Activated gamma-delta T cell (primary cell): Measurements from ENCODE around the gene NEFH.
"Not testable (repeated sequence)": the region's sequence is repeated elsewhere in the genome, so short reads cannot be mapped to it uniquely, and the experiment has no call there.

ENCODE experiments used
- DNase-seq: peaks from one replicate; lab custom pipeline; 2025; lab: John Stamatoyannopoulos, UW
- total RNA-seq, 2 donors: gene quantifications; one replicate each; lab custom pipeline; 2026; lab: John Stamatoyannopoulos, UW

NEFH gene, protein sequence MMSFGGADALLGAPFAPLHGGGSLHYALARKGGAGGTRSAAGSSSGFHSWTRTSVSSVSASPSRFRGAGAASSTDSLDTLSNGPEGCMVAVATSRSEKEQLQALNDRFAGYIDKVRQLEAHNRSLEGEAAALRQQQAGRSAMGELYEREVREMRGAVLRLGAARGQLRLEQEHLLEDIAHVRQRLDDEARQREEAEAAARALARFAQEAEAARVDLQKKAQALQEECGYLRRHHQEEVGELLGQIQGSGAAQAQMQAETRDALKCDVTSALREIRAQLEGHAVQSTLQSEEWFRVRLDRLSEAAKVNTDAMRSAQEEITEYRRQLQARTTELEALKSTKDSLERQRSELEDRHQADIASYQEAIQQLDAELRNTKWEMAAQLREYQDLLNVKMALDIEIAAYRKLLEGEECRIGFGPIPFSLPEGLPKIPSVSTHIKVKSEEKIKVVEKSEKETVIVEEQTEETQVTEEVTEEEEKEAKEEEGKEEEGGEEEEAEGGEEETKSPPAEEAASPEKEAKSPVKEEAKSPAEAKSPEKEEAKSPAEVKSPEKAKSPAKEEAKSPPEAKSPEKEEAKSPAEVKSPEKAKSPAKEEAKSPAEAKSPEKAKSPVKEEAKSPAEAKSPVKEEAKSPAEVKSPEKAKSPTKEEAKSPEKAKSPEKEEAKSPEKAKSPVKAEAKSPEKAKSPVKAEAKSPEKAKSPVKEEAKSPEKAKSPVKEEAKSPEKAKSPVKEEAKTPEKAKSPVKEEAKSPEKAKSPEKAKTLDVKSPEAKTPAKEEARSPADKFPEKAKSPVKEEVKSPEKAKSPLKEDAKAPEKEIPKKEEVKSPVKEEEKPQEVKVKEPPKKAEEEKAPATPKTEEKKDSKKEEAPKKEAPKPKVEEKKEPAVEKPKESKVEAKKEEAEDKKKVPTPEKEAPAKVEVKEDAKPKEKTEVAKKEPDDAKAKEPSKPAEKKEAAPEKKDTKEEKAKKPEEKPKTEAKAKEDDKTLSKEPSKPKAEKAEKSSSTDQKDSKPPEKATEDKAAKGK
- total RNA-seq, result 0.92 to 1.2 reads per million in 2 donors

DNA sequence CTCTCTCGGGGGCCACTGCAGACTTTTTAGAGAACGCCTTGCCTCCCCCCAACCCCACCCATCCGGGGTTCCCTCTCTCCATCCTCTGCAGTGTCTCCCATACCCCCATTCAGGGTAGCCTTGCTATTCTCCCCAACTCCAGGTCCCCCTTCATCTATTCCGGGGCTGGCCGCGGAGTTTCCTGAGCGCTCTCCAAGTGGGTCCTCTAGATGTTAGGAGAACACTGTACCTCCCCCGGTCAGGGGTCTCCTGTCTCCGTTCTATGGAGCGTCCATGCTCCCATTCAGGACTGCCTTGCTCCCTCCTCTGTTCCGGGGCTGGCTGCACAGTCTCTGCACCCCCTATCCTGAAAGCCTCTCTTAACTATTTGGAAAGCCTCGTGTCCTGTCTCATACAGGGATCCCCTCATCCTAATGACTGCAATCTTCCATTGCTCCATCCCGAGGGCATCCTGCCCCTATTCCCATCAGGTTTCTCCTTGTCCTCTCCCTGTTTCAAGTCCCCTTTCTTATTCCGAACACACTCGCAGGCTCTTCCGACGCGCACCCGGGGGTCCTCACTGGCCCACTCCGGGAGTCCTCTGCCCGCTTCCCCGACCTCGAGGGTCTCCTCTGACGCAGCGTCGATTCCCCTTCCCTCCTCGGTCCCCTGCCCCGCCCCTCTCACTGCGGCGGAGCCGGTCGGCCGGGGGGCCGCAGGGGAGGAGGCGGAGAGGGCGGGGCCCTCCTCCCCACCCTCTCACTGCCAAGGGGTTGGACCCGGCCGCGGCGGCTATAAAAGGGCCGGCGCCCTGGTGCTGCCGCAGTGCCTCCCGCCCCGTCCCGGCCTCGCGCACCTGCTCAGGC is at the start of gene NEFH:
Gene NEFH, plus strand, starts transcription at position 802 of the 845 bp plus-strand sequence. CDS start 45 bp downstream, outside the sequence.
- no peak for DNase-seq

DNA sequence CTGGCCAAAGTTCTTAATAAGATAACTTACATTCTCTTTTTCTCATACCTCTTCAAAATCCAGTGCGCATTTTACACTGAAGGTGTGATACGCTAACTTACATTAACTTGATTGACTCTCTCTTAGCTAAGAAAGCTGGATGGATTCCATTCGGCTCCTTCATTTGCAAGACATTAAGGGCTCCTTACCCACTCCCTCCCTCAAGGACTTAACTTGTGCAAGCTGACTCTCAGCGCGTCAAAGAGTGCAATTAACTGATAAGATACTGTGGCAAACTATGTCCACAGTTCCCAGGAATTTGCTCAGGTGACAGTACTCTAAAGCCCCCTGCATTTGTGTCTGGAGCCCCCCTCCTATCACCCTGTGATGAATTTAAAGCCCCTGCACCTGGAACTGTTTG is 48.0 kb upstream of the NEFH start:
- DNase-seq, result no peak

DNA sequence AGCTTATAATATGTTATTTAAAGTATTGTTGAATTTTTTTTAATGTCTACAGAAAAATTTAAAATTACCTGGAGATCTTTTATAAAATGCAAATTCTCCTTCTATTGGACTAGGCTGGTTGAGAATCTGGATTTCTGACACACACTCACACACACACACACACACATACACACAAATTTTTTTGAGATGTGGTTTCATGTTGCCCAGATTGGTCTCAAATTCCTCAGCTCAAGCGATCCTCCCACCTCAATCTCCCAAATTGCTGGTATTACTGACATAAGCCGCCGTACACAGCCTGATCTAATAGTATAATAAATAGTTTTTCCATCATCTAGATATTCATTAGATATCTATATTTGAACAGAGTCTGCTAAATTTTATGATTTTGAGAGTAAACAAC is 46.2 kb upstream of the NEFH start:
- no peak for DNase-seq

DNA sequence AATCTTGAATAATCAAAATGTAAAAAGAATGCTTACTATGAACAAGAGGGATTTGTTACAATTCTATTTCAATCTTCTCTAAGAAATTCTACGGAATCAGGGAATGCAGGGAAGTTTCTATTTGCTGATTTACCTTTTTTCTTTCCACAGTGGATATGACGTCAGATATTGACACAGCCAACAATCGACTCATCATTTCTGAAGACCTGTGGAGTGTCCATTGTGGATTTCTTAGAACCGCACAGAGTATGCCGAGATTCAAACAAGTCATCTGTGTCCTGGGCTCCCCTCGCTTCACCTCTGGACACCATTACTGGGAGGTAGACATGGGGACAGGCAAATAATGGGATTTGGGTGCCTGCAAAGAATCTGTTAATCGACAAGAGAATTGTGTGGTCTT is 45.7 kb upstream of the NEFH start:
- DNase-seq, result no peak

DNA sequence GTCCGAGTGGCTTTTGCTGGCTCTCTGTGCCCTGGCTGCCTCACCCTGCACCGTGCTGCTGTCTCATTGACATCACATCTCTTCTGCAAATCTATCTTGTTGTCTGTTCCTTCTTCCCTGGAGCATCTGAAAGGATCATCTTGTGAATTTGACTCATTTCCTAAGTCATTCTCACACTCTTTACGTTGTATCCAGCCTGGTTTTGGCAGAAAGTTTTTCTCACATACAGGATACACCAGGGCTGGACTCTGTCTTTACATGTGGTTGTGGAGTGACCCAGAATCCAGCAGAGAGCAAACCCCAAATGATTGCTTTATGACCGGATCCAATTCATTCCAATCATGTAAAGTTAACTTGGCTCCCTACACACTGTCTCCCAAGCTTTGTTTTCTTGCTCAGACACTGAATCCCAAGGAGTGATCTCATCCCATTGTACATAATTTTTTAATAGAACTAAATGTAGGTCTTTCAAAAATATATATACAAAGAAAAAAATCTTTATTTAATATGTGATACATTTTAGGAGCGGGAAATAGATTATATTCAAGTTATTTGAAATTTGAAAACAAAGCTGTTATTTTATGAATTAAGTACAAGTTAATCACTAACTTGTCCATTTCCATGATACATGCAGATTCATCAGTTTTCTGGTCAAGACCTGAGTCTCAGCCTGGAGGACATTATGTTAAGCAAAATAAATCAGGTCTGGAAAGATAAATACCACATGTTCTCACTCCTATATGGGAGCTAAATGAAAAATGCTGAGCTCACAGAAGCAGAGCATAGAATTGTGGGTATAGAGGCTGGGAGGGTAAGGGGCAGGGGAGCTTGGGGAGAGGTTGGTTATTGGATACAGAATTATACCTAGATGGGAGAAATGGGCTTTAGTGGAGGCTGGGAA is 44.5 kb upstream of the NEFH start:
- no peak for DNase-seq

DNA sequence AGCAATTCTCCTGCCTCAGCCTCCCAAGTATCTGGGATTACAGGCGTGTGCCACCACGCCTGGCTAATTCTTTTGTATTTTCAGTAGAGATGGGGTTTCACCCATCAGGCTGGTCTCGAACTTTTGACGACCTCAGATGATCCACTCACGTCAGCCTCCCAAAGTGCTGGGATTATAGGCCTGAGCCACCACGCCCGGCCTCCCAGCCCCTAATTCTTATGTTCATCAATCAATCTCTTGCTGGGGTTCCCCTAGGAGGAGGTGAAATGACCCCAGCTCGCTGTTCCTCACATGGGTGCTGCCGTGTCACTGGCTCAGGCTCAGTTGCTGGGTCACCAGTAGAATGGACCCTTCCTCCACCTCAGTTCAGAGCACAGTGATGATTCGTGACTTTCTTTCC is 41.7 kb upstream of the NEFH start, which contains the start of gene RFPL1:
Gene RFPL1, plus strand, starts transcription at position 301 of the 400 bp plus-strand sequence.
- DNase-seq, result not testable (repeated sequence)

DNA sequence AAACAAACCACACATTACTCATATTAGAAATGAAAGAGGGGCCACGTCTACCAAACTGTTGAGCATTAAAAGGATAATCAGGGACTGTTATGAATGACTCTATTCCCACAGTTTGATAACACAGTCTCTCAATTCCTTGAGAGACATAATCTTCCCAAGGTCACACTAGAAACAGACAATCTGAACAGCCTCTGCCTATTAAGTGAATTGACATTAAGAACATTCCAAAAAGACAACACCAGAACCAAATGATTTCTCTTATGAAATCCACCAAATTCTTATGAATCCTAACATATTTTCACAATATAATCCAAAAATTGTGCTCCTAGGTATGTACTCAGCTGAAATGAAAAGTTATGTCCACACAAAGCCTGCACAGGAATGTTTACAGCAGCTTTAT is 37.0 kb upstream of the NEFH start:
- no peak for DNase-seq

DNA sequence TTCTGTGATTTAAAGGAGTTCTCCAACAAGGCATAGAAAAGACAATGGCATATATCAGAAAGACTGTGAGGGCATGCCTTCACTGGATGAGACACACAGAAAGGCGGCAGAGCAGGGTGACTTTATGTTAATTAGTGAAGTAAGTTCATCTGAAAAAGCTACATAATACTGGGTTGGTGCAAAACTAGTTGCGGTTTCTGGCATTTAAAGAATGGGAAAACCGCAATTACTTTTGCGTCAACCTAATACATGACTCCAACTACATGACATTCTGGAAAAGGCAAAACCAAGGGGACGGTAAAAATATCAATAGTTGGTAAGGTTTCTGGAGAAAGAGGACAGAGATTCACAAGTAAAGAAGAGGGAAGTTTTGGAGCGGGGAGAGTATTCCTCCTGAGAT is 36.6 kb upstream of the NEFH start:
- no peak for DNase-seq

DNA sequence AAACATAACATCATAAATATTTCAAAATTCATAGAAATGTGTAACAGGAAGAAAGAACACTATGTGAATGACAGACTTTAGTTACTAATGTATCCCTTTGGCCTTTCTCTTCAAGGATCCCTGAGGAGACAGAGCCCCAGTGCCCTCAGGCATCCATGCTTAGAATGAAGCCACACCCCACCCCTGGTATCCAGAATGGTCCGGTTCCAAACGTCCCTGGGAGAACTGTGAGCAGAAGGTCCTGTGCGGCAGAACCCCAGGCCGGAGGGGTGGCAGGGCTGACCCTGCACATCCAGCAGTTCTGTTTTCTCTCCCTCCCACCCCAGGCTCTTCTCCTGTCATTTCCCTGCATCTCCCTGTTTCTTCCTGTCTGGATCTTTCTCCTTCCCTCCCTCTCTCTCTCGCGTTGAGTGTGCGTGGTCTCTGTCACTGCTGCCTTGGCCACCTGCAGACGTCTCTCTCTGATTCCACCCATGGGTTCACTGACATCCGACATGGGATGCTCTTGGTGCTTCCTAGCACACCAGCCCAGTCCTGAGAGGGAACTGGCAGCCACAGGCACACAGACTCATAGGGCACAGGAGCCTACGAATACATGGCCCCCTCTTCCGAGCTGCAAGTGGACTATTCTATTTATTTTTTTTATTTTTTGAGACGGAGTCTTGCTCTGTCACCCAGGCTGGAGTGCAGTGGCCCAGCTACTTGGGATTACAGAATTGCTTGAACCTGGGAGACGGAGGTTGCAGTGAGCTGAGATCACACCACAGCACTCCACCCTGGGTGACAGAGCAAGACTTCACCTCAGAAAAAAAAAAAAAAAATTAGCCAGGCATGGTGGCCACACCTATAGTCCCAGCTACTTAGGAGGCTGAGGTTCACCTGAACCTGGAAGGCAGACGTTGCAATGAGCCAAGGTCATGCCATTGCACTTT is 35.9 kb upstream of the NEFH start:
- no peak for DNase-seq

DNA sequence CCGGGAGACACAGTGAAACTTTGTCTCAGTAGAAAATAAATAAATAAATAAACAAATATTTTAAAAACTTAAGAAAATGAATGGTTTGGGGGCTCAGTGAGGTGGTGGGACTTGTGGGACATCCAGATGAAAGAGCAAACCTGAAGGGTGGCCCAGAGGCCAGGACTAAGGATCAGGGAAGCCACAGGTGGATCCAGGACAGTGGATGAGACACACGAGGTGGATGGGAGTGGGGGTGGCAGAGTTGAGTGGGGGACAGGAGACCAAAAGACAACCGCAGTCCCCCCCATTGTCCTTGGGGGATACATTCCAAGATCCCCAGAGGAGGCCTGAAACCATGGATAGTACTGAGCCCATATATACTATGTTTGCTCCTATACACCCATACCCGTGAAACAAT is 34.5 kb upstream of the NEFH start:
- no peak for DNase-seq

DNA sequence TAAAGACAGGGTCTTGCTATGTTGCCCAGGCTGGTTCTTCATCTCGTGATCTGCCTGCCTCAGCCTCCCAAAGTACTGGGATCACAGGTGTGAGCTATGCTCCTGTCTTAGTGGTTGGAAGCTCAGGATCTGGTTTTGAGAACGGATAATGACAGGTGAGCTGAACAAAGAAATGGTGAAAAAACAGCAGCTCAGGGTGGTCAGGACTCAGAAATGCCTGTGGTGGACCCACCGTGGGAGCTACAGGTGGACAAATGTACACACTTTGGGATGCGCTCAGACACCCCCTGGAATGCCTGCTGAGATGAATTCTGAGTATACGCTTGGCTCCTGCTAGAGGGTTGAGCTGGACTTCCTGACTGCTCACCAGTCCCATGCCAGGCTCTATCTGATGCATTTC is 32.1 kb upstream of the NEFH start:
- no peak for DNase-seq

DNA sequence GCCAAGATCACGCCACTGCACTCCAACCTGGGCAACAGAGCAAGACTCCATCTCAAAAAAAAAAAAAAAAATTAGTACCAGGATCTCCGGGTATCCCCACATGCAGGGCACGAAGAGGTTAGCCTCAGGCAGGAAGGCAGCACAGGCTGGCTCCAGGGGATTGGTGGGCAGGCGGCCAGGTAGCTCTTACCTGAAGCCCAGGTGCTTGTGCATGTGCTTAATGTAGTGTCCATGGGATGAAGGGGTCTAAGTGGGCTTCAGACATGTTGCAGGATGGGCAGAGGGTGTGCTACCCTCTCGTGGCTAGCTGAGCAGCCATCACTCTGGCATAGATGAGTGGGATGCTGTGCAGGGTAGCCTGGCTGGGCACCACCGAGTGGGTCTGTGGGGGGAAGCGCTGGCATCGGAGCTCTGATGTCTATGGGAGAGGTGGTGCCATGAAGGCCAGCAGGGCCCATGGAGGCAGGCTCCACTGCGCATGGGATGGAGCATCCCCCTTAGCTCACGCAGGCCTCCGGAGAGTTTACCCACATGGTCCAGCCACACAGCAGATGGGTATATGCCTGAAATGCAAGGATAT is 30.6 kb upstream of the NEFH start:
- DNase-seq, result no peak

DNA sequence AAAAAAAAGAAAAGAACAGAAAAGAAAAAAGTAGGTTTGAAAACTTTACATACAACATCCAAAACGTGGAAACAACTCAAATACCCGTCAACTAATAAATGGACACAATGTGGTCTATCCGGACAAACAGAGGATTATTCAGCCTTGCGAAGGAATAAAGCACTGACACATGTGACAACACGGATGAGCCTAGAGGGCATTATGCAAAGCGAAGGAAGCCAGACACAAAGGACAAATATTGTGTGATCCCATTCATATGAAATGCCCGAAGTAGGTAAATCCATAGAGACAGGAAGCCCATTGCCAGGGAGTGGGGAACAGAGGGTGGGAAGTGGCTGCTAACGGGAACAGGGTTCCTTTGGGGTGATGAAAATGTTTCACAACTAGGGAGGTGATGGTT is 29.8 kb upstream of the NEFH start:
- DNase-seq, result no peak

DNA sequence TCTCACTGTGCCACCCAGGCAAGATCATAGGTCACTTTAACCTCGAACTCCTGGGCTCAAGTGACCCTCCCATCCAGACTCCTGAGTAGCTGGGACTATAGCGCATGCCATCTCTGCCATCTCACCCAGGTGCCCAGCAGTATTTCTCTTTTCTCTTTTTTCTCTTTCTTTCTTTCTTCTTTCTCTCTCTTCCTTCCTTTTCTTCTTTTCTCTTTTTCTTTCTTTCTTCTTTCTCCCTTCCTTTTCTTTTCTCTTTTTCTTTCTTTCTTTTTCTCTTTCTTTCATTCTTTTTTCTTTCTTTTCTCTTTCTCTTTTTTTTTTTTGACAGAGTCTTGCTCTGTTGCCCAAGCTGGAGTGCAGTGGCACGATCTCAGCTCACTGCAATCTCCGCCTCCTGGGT is 28.2 kb upstream of the NEFH start:
- DNase-seq, result no peak

DNA sequence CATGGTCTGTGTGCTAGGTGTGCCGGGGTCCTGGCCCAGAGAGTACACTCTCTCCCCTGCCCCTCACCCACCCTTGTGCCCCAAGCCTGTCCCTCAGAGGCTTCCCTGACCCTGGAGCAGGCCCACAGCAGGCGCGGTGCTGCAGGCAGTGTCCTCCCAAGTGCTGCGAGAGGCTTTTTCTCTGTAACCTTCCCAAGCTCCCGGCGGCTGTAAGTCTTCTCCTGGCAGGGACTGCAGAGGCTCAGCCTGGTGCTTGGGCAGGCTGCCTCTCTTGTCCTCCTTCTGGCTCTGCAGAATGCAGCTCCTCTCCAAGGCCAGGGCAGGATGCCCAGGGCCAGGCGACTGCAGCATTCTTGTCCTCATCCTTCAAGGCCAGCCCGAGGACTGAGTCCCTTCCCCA is 25.7 kb upstream of the NEFH start:
- no peak for DNase-seq

DNA sequence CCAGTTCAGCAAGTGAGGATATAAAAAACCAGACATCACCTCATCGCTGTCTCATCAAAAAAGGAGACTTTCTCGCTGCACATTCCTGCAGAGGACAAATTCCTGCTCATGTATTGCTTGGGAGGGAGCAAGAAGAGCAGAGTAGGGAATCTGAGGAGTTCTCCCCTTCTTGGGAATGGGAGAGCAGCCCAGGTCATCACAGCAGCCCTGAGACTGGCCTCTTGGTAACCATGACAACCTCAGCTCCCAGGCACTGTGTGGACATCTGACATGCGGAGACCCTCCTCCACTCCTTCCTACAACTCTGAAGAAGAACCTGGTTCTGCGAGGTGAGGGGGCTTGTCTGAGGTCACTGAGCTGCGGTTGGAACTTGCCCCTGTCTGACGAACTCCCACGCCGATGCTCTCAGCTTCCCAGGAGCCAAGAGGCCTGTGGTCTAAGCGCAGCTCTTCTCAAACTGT is 23.8 kb upstream of the NEFH start:
- no peak for DNase-seq

DNA sequence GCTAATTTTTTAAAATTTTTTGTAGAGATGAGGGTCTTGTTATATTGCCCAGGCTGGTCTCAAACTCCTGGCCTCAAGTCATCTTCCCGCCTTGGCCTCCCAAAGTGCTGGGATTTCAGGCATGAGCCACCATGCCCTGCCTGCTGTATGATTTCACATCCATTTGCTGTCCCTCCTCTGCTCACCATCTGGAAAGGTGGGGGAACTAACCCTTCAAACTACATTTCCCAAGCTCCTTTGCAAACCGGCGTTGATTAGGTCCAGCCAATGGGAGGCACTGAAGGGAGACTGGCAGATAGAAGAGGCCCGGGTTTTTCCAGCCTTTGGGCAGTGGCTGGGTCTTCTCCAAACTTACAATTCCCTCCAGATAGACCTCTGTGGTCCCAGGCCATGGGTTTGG is 22.3 kb upstream of the NEFH start:
- no peak for DNase-seq

DNA sequence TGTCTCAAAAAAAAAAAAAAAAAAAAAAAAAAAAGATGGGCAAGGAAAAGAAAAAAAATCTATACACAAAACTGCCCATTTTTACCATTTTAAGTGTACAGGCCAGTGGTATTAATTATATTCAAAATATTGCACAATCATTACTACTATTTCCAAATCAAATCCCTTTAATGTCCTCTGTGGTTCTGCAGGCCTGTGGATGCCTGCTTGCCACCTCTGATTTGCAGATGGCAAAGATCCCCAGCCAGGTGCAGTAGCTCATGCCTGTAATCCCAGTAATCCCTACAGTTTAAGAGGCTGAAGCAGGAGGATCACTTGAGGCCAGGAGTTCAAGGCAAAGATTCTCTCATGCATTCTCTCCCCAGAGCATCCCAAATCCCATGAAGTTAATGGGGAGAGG is 21.5 kb upstream of the NEFH start:
- no peak for DNase-seq

DNA sequence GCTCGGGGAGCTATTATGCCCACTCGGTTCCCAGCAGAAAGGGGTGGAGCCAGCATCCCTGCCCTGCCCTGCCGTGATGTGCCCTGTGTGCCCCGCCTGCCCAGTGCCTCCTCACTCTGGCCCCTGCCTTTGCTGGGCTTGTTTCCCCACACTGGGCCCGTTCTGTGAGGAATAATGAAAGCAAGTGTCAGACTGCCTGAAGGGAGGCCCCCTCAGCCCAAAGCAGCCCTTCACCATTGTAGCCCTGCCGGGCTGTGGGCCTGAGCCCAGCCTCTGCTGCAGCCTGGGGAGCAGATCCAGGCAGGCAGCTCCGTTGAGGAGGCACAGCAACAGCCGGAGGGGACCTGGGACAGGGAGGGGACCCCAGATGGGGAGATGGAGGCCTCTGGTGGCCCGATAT is 20.2 kb upstream of the NEFH start:
- DNase-seq, result no peak
